K562 (cell line): Measurements from ENCODE around the gene RDH8. TPM values are rescaled to one million over a fixed set of nuclear protein-coding genes. Genes with fewer than 3 reads are reported as not detected.

Experiments
- ARID1B ChIP-seq: fragments of 450-650 bp; IDR thresholded peaks from 2 replicates; pipeline ENCODE4 v1.6.1; 2016; ENCODE audit warnings: antibody characterized with exemption, mild to moderate bottlenecking, inconsistent platforms
- CBFB ChIP-seq: sonication (generic); formaldehyde crosslinking; IDR thresholded peaks from 2 replicates; pipeline ENCODE4 v1.4.0; 2020; ENCODE audit warnings: mild to moderate bottlenecking, missing genetic modification reagents
- CXXC5 ChIP-seq: fragments of 250-450 bp; sonication (Bioruptor Pico); IDR thresholded peaks from 2 replicates; pipeline ENCODE4 v1.8.0; 2022; ENCODE audit warnings: inconsistent platforms, mild to moderate bottlenecking, moderate library complexity
- DACH1 ChIP-seq: fragments of 450-650 bp; IDR thresholded peaks from 2 replicates; pipeline ENCODE4 v1.6.1; 2018; ENCODE audit not compliant: partially characterized antibody
- FOXK1 ChIP-seq: sonication (generic); formaldehyde crosslinking; IDR thresholded peaks from 2 replicates; pipeline ENCODE4 v1.8.0; 2022; ENCODE audit warnings: missing genetic modification reagents, mild to moderate bottlenecking, borderline replicate concordance
- GABPB1 ChIP-seq: sonication (generic); formaldehyde crosslinking; IDR thresholded peaks from 2 replicates; pipeline ENCODE4 v1.8.0; 2022; ENCODE audit warnings: mild to moderate bottlenecking, missing genetic modification reagents
- ILK ChIP-seq: fragments of 450-650 bp; IDR thresholded peaks from 2 replicates; pipeline ENCODE4 v1.6.1; 2016; ENCODE audit warnings: missing genetic modification characterization, low read depth, mild to moderate bottlenecking, missing compliant biosample characterization, moderate library complexity, borderline replicate concordance
- KLF1 ChIP-seq: fragments of 450-650 bp; IDR thresholded peaks from 2 replicates; pipeline ENCODE4 v1.6.1; 2016; ENCODE audit warnings: missing genetic modification characterization, missing compliant biosample characterization
- MCM3 ChIP-seq: fragments of 450-650 bp; IDR thresholded peaks from 2 replicates; pipeline ENCODE4 v1.6.1; 2016
- NFXL1 ChIP-seq: fragments of 450-650 bp; formaldehyde crosslinking; IDR thresholded peaks from 2 replicates; pipeline ENCODE4 v1.4.0; 2021; ENCODE audit warnings: mild to moderate bottlenecking
- NR2F6 ChIP-seq: fragments of 450-650 bp; formaldehyde crosslinking; IDR thresholded peaks from 2 replicates; pipeline ENCODE4 v1.4.0; 2020; ENCODE audit warnings: mild to moderate bottlenecking
- PHF21A ChIP-seq: fragments of 450-650 bp; IDR thresholded peaks from 2 replicates; pipeline ENCODE4 v1.6.1; 2017; ENCODE audit warnings: low read depth, borderline replicate concordance
- RNF2 ChIP-seq: sonication (generic); IDR thresholded peaks from 2 replicates; pipeline ENCODE4 v1.6.1; 2016
- SIN3A ChIP-seq, 2 experiments: fragments of 150-350 bp in 1 of 2; IDR thresholded peaks; 2 replicates each; pipeline ENCODE4 v1.6.1; 2011 to 2016; ENCODE audit warnings: borderline replicate concordance in 2 of 2, low read depth in 2 of 2, low read length in 2 of 2, mild to moderate bottlenecking in 2 of 2, moderate library complexity in 2 of 2; ENCODE audit not compliant: control insufficient read depth in 1 of 2
- SOX6 ChIP-seq: fragments of 450-650 bp; IDR thresholded peaks from 2 replicates; pipeline ENCODE4 v1.6.1; 2014; ENCODE audit warnings: mild to moderate bottlenecking
- ZNF121 ChIP-seq: sonication (generic); formaldehyde crosslinking; conservative IDR thresholded peaks from 2 replicates; pipeline ENCODE4 v1.8.0; 2022; ENCODE audit warnings: missing genetic modification reagents
- polyA plus RNA-seq, 8 experiments: library from polyadenylated mRNA; depleted of rRNA in 4 of 8; stranded (reverse) in 5 of 8; unstranded in 3 of 8; fragments of >200 nt; fragmentation: Nextera tagmentation in 2 of 8; fragmentation: Illumina TruSeq in 1 of 8; extraction: Ambion mirVana in 2 of 8; extraction: Trizol in 1 of 8; gene quantifications; 2 replicates each; pipeline versions ENCODE4 v1.2.1 to v1.2.3, GENCODE V29; 2011 to 2014; ENCODE audit warnings: inconsistent platforms in 1 of 8, missing spikeins in 1 of 8
- total RNA-seq, 7 experiments: library from RNA; depleted of rRNA in 6 of 7; stranded (reverse); fragments of >200 nt in 6 of 7; fragmentation: Illumina TruSeq in 2 of 7; extraction: Trizol in 2 of 7; gene quantifications; 2 replicates each; pipeline versions ENCODE4 v1.2.1 to v1.2.3, GENCODE V29; 2011 to 2021; ENCODE audit warnings: low replicate concordance in 1 of 7
- TF ChIP-seq, protein P1 (sequence below): sonication (generic); formaldehyde crosslinking; IDR thresholded peaks from 2 replicates; pipeline ENCODE4 v1.8.1; 2023; ENCODE audit warnings: missing genetic modification reagents, mild to moderate bottlenecking, borderline replicate concordance
- TF ChIP-seq, protein P2 (sequence below): sonication (generic); formaldehyde crosslinking; IDR thresholded peaks from 2 replicates; pipeline ENCODE4 v1.8.0; 2022; ENCODE audit warnings: mild to moderate bottlenecking, missing genetic modification reagents

The RDH8 gene
- total and polyA plus RNA-seq, 9 of the 15 experiments (the other 6 are each of a cell fraction or from before 2014, with no cell fraction given), result not detected

DNA sequence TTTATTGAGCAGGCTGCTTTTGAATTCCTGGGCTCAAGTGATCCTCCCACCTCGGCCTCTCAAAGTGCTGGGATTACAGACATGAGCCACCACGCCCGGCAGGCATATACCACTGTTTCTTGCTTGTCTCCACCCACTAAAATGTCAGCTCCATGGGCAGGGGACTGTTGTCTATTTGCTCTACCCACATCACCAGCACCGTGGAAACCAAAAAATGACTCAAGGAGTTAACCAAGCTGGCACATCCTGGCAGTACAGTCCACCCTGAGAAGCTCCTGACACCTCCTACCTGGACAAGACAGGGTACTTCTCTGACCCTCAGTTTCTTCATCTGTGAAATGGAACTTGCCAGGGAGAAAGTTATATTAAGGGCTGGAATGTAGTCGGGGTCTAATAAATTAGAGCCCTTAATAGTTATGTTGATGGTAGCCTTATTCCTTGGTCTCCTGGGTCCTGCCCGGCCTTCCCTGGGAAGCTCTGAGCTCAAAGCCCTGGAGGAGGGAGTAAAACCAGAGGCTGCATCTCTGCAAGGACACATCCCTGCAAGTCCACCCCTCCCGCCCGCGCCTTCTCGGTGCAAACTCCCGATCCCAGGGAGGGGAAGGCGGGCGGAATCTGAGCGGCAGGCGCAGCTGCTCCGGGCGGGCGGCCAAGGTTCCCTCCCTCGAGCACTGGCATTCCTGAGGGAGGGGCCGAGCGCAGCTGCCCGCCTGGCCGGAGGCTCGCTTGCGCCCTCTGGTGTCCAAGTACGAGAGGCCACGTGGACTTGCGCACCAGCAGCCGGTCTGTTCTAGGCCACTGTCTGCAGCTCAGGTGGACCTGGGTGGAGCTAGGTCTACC lies 14.1 kb downstream of the RDH8 start (continued):
- TF ChIP-seq GABPB1 (CRISPR knock-in tag), result peak; percentile 51; the same call in 1 of the 2 replicates
- no peak for TF ChIP-seq ILK
- no peak for TF ChIP-seq FOXK1 (CRISPR knock-in tag)
- peak; percentile 34 for TF ChIP-seq ARID1B
- TF ChIP-seq, protein P1, sequence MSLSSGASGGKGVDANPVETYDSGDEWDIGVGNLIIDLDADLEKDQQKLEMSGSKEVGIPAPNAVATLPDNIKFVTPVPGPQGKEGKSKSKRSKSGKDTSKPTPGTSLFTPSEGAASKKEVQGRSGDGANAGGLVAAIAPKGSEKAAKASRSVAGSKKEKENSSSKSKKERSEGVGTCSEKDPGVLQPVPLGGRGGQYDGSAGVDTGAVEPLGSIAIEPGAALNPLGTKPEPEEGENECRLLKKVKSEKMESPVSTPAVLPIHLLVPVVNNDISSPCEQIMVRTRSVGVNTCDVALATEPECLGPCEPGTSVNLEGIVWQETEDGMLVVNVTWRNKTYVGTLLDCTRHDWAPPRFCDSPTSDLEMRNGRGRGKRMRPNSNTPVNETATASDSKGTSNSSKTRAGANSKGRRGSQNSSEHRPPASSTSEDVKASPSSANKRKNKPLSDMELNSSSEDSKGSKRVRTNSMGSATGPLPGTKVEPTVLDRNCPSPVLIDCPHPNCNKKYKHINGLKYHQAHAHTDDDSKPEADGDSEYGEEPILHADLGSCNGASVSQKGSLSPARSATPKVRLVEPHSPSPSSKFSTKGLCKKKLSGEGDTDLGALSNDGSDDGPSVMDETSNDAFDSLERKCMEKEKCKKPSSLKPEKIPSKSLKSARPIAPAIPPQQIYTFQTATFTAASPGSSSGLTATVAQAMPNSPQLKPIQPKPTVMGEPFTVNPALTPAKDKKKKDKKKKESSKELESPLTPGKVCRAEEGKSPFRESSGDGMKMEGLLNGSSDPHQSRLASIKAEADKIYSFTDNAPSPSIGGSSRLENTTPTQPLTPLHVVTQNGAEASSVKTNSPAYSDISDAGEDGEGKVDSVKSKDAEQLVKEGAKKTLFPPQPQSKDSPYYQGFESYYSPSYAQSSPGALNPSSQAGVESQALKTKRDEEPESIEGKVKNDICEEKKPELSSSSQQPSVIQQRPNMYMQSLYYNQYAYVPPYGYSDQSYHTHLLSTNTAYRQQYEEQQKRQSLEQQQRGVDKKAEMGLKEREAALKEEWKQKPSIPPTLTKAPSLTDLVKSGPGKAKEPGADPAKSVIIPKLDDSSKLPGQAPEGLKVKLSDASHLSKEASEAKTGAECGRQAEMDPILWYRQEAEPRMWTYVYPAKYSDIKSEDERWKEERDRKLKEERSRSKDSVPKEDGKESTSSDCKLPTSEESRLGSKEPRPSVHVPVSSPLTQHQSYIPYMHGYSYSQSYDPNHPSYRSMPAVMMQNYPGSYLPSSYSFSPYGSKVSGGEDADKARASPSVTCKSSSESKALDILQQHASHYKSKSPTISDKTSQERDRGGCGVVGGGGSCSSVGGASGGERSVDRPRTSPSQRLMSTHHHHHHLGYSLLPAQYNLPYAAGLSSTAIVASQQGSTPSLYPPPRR (CRISPR knock-in tag), result peak; percentile 64; the same call in 1 of the 2 replicates
- no peak for TF ChIP-seq ZNF121 (CRISPR knock-in tag)
- no peak for TF ChIP-seq MCM3
- no peak for TF ChIP-seq NR2F6
- 0 out of 2 replicates have a peak, but pooled peaks have one; percentile 71 for TF ChIP-seq CBFB
- TF ChIP-seq DACH1, result peak; percentile 90
- TF ChIP-seq, protein P2, sequence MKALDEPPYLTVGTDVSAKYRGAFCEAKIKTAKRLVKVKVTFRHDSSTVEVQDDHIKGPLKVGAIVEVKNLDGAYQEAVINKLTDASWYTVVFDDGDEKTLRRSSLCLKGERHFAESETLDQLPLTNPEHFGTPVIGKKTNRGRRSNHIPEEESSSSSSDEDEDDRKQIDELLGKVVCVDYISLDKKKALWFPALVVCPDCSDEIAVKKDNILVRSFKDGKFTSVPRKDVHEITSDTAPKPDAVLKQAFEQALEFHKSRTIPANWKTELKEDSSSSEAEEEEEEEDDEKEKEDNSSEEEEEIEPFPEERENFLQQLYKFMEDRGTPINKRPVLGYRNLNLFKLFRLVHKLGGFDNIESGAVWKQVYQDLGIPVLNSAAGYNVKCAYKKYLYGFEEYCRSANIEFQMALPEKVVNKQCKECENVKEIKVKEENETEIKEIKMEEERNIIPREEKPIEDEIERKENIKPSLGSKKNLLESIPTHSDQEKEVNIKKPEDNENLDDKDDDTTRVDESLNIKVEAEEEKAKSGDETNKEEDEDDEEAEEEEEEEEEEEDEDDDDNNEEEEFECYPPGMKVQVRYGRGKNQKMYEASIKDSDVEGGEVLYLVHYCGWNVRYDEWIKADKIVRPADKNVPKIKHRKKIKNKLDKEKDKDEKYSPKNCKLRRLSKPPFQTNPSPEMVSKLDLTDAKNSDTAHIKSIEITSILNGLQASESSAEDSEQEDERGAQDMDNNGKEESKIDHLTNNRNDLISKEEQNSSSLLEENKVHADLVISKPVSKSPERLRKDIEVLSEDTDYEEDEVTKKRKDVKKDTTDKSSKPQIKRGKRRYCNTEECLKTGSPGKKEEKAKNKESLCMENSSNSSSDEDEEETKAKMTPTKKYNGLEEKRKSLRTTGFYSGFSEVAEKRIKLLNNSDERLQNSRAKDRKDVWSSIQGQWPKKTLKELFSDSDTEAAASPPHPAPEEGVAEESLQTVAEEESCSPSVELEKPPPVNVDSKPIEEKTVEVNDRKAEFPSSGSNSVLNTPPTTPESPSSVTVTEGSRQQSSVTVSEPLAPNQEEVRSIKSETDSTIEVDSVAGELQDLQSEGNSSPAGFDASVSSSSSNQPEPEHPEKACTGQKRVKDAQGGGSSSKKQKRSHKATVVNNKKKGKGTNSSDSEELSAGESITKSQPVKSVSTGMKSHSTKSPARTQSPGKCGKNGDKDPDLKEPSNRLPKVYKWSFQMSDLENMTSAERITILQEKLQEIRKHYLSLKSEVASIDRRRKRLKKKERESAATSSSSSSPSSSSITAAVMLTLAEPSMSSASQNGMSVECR (CRISPR knock-in tag), result peak; percentile 80; the same call in 1 of the 2 replicates
- no peak for TF ChIP-seq KLF1 (tag)
- 0 out of 4 replicates have a peak, but pooled peaks of 1 of the 2 experiments have one; percentile 7 for TF ChIP-seq SIN3A (IDR thresholded peaks at IDR 0.05; ENCODE audit: borderline replicate concordance in 2 of 2, control insufficient read depth in 1 of 2, low read depth in 2 of 2, low read length in 2 of 2)
- peak; percentile 65 for TF ChIP-seq CXXC5
- TF ChIP-seq RNF2, result 0 out of 2 replicates have a peak, but pooled peaks have one; percentile 14
- TF ChIP-seq PHF21A, result 0 out of 2 replicates have a peak, but pooled peaks have one; percentile 49
- TF ChIP-seq NFXL1 (CRISPR knock-in tag), result no peak
- peak; percentile 64 for TF ChIP-seq SOX6
